WTC11 (cell line): ENCODE data around the gene ENOX2. TPM values are rescaled to one million over a fixed set of nuclear protein-coding genes. Genes with fewer than 3 reads are reported as not detected.

Experiments
- ATAC-seq: fragments of 200-7000 bp; cut with Tn5 transposase; 2 replicates; pipeline ENCODE4 v1.10.0; 2021; ENCODE audit warnings: mild to moderate bottlenecking, moderate library complexity
- CTCF ChIA-PET: fragments of 300-600 bp; sonication (Branson Sonifier 250); formaldehyde crosslinking; loops from one replicate; lab custom pipeline; 2021; ENCODE audit warnings: antibody characterized with exemption; lab: Charles Lee
- POLR2A ChIA-PET: fragments of 350-600 bp; sonication (Branson Sonifier 250); formaldehyde crosslinking; loops from one replicate; lab custom pipeline; 2021; ENCODE audit warnings: antibody characterized with exemption; lab: Charles Lee
- DNase-seq: peaks from one replicate; pipeline ENCODE4 v3.0.0; 2021; ENCODE audit warnings: low spot score
- H3K27ac Mint-ChIP-seq: 2 replicates; pipeline ENCODE4 v1.8.0; 2021; ENCODE audit warnings: mixed read lengths
- H3K27me3 Mint-ChIP-seq: 2 replicates; pipeline ENCODE4 v1.8.0; 2021; ENCODE audit warnings: low read depth, mild to moderate bottlenecking, moderate library complexity, mixed read lengths
- H3K36me3 Mint-ChIP-seq: 2 replicates; pipeline ENCODE4 v1.8.0; 2021; ENCODE audit warnings: mixed read lengths
- H3K4me1 Mint-ChIP-seq: 2 replicates; pipeline ENCODE4 v1.8.0; 2022; ENCODE audit warnings: mixed read lengths
- H3K4me3 Mint-ChIP-seq: 2 replicates; pipeline ENCODE4 v1.8.0; 2021; ENCODE audit warnings: mild to moderate bottlenecking, moderate library complexity, mixed read lengths
- H3K9me3 Mint-ChIP-seq: 2 replicates; pipeline ENCODE4 v1.8.0; 2021; ENCODE audit warnings: mixed read lengths
- AR ChIP-seq: fragments of 250-450 bp; sonication (Bioruptor Pico); IDR thresholded peaks from 2 replicates; pipeline ENCODE4 v1.9.0; 2021; ENCODE audit warnings: mild to moderate bottlenecking
- ARID4B ChIP-seq: sonication (generic); formaldehyde crosslinking; IDR thresholded peaks from 2 replicates; pipeline ENCODE4 v1.8.0; 2023; ENCODE audit warnings: missing genetic modification reagents, mild to moderate bottlenecking, borderline replicate concordance
- ATF1 ChIP-seq: sonication (generic); formaldehyde crosslinking; IDR thresholded peaks from 2 replicates; pipeline ENCODE4 v1.8.1; 2023; ENCODE audit warnings: mild to moderate bottlenecking, moderate library complexity, missing genetic modification reagents
- CDX4 ChIP-seq: fragments of 250-450 bp; sonication (Bioruptor Pico); IDR thresholded peaks from 2 replicates; pipeline ENCODE4 v1.9.0; 2021; ENCODE audit warnings: moderate library complexity, mild to moderate bottlenecking, inconsistent platforms, borderline replicate concordance
- CREB1 ChIP-seq: sonication (generic); formaldehyde crosslinking; IDR thresholded peaks from 2 replicates; pipeline ENCODE4 v1.8.0; 2023; ENCODE audit warnings: mild to moderate bottlenecking, missing genetic modification reagents
- IRF2 ChIP-seq: sonication (generic); formaldehyde crosslinking; IDR thresholded peaks from 2 replicates; pipeline ENCODE4 v1.8.0; 2022; ENCODE audit warnings: low read depth, missing genetic modification reagents, borderline replicate concordance
- JUN ChIP-seq: sonication (generic); formaldehyde crosslinking; IDR thresholded peaks from 2 replicates; pipeline ENCODE4 v1.8.0; 2023; ENCODE audit warnings: mild to moderate bottlenecking, missing genetic modification reagents
- KAT7 ChIP-seq: sonication (generic); formaldehyde crosslinking; IDR thresholded peaks from 2 replicates; pipeline ENCODE4 v1.8.1; 2023; ENCODE audit warnings: missing genetic modification reagents, mild to moderate bottlenecking, borderline replicate concordance
- NFE2L1 ChIP-seq: sonication (generic); formaldehyde crosslinking; IDR thresholded peaks from 2 replicates; pipeline ENCODE4 v1.8.1; 2023; ENCODE audit warnings: missing genetic modification reagents
- NFYB ChIP-seq: sonication (generic); formaldehyde crosslinking; conservative IDR thresholded peaks from 2 replicates; pipeline ENCODE4 v1.8.0; 2022; ENCODE audit warnings: low read depth, missing genetic modification reagents
- NR1H2 ChIP-seq: sonication (generic); formaldehyde crosslinking; IDR thresholded peaks from 2 replicates; pipeline ENCODE4 v1.9.0; 2021; ENCODE audit warnings: mild to moderate bottlenecking, moderate library complexity, missing genetic modification reagents
- NR3C1 ChIP-seq: sonication (generic); formaldehyde crosslinking; conservative IDR thresholded peaks from 2 replicates; pipeline ENCODE4 v1.8.1; 2023; ENCODE audit warnings: low read depth, mild to moderate bottlenecking, missing genetic modification reagents
- TP53 ChIP-seq: sonication (generic); formaldehyde crosslinking; IDR thresholded peaks from 2 replicates; pipeline ENCODE4 v1.8.1; 2023; ENCODE audit warnings: mild to moderate bottlenecking, missing genetic modification reagents
- ZNF219 ChIP-seq: sonication (generic); formaldehyde crosslinking; IDR thresholded peaks from 2 replicates; pipeline ENCODE4 v1.8.0; 2023; ENCODE audit warnings: missing genetic modification reagents, mild to moderate bottlenecking, borderline replicate concordance
- ZNF317 ChIP-seq: sonication (generic); formaldehyde crosslinking; IDR thresholded peaks from 2 replicates; pipeline ENCODE4 v1.8.1; 2023; ENCODE audit warnings: low read depth, mild to moderate bottlenecking, moderate library complexity, missing genetic modification reagents, borderline replicate concordance
- total RNA-seq: library from RNA; stranded (reverse); gene quantifications from 3 replicates; pipeline ENCODE4 v1.2.3, GENCODE V29; 2021
- TF ChIP-seq, protein P1 (sequence below): sonication (generic); formaldehyde crosslinking; IDR thresholded peaks from 2 replicates; pipeline ENCODE4 v1.8.1; 2022; ENCODE audit warnings: mild to moderate bottlenecking, missing genetic modification reagents, moderate library complexity, borderline replicate concordance
- TF ChIP-seq, protein P2 (sequence below): sonication (generic); formaldehyde crosslinking; conservative IDR thresholded peaks from 2 replicates; pipeline ENCODE4 v1.8.1; 2022; ENCODE audit warnings: mild to moderate bottlenecking, missing genetic modification reagents
- TF ChIP-seq, protein P3 (sequence below): sonication (generic); formaldehyde crosslinking; IDR thresholded peaks from 2 replicates; pipeline ENCODE4 v1.8.1; 2023; ENCODE audit warnings: mild to moderate bottlenecking, missing genetic modification reagents, moderate library complexity

The ENOX2 gene
- total RNA-seq, 1 experiment from 2014 or later, result 13.8 TPM

GRCh38 chrX:130861462-130861861, 41.5 kb downstream of the ENOX2 start:
- Mint-ChIP-seq H3K4me3 (no peak overlapping the region), H3K9me3 (no peaks in the 10 kb centered on the region), H3K27ac (no peak overlapping the region), H3K4me1 (no peaks in the 10 kb centered on the region), H3K36me3 (no peaks in the 10 kb centered on the region), H3K27me3 (no peaks in the 10 kb centered on the region)
- ATAC-seq (no peak), DNase-seq (no peak)
- CTCF ChIA-PET, result no interaction called here
- TF ChIP-seq NFE2L1 (CRISPR knock-in tag), result no peak
- POLR2A ChIA-PET, result no interaction called here

DNA sequence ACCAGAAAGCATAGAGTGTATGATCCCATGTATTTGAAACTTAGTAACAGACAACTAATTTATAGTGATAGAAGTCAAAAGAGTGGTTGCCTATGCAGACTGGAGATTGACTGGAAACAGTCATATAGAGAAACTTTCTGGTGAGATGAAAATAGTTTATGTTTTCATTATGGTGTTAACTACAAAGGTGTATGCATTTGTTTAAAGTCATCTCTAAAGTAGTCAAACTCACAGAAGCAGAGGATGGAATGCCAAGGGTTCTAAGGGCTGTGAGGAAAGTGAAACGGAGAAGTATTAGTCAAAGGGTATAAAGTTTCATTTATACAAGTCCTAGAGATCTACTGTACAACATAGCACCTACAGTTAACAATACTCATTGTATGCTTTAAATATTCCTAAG, 45.8 kb downstream of the ENOX2 start:
- TF ChIP-seq ARID4B (CRISPR knock-in tag), result no peak
- no peak for TF ChIP-seq ZNF219 (CRISPR knock-in tag)
- TF ChIP-seq IRF2 (CRISPR knock-in tag), result no peak
- TF ChIP-seq, protein P1, sequence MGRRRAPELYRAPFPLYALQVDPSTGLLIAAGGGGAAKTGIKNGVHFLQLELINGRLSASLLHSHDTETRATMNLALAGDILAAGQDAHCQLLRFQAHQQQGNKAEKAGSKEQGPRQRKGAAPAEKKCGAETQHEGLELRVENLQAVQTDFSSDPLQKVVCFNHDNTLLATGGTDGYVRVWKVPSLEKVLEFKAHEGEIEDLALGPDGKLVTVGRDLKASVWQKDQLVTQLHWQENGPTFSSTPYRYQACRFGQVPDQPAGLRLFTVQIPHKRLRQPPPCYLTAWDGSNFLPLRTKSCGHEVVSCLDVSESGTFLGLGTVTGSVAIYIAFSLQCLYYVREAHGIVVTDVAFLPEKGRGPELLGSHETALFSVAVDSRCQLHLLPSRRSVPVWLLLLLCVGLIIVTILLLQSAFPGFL (CRISPR knock-in tag), result no peak
- DNase-seq (no peak), ATAC-seq (no peak)
- Mint-ChIP-seq H3K4me3 (no peak overlapping the region), H3K9me3 (peaks cover 13% of the 10 kb centered on the region), H3K27ac (no peak overlapping the region), H3K4me1 (no peaks in the 10 kb centered on the region), H3K27me3 (no peaks in the 10 kb centered on the region), H3K36me3 (no peaks in the 10 kb centered on the region)
- ChIA-PET POLR2A (no interaction called here), CTCF (no interaction called here)

GRCh38 chrX:130851569-130851968, 51.4 kb downstream of the ENOX2 start:
- H3K36me3 Mint-ChIP-seq, result no peaks in the 10 kb centered on the region
- ATAC-seq (no peak), DNase-seq (no peak)
- no peaks in the 10 kb centered on the region for H3K27me3 Mint-ChIP-seq
- no peak overlapping the region for H3K27ac Mint-ChIP-seq
- TF ChIP-seq NR3C1 (CRISPR knock-in tag) (no peak), CDX4 (CRISPR knock-in tag) (no peak), AR (CRISPR knock-in tag) (no peak), JUN (CRISPR knock-in tag) (no peak), ATF1 (CRISPR knock-in tag) (no peak)
- ChIA-PET CTCF (no interaction called here), POLR2A (no interaction called here)
- H3K4me1 Mint-ChIP-seq, result peaks cover 6% of the 10 kb centered on the region; the same call in 1 of the 2 replicates
- H3K9me3 Mint-ChIP-seq, result peaks cover 13% of the 10 kb centered on the region
- no peak overlapping the region for H3K4me3 Mint-ChIP-seq

GRCh38 chrX:130848763-130849162, 54.2 kb downstream of the ENOX2 start:
- ATAC-seq, result no peak
- DNase-seq, result no peak
- no peaks in the 10 kb centered on the region for H3K36me3 Mint-ChIP-seq
- CTCF ChIA-PET, result no interaction called here
- H3K27me3 Mint-ChIP-seq, result no peaks in the 10 kb centered on the region
- H3K4me1 Mint-ChIP-seq, result peaks cover 15% of the 10 kb centered on the region
- H3K27ac Mint-ChIP-seq, result no peak overlapping the region
- H3K9me3 Mint-ChIP-seq, result no peaks in the 10 kb centered on the region
- H3K4me3 Mint-ChIP-seq, result no peak overlapping the region
- POLR2A ChIA-PET, result no interaction called here
- TF ChIP-seq, protein P2, sequence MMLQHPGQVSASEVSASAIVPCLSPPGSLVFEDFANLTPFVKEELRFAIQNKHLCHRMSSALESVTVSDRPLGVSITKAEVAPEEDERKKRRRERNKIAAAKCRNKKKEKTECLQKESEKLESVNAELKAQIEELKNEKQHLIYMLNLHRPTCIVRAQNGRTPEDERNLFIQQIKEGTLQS (CRISPR knock-in tag), result no peak
- TF ChIP-seq KAT7 (CRISPR knock-in tag) (no peak), NR1H2 (CRISPR knock-in tag) (no peak), CREB1 (CRISPR knock-in tag) (no peak), ZNF317 (CRISPR knock-in tag) (no peak), NFYB (CRISPR knock-in tag) (no peak), TP53 (CRISPR knock-in tag) (no peak), NFE2L1 (CRISPR knock-in tag) (no peak)
- TF ChIP-seq, protein P3, sequence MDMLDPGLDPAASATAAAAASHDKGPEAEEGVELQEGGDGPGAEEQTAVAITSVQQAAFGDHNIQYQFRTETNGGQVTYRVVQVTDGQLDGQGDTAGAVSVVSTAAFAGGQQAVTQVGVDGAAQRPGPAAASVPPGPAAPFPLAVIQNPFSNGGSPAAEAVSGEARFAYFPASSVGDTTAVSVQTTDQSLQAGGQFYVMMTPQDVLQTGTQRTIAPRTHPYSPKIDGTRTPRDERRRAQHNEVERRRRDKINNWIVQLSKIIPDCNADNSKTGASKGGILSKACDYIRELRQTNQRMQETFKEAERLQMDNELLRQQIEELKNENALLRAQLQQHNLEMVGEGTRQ (CRISPR knock-in tag), result no peak
